Limb (tissue), 2 donors: ENCODE results near the gene TEX2.

ENCODE experiments used
- DNase-seq, 2 donors: peaks; one replicate each; pipeline ENCODE4 v3.0.0-alpha.2; 2016; ENCODE audit errors: extremely low spot score in 2 of 2

TEX2 gene

GRCh38 chr17:64158831-64159590, 104.0 kb downstream of the TEX2 start:
- DNase-seq: peak; percentile 24 to 52

GRCh38 chr17:64158406-64158805, 104.7 kb downstream of the TEX2 start:
- DNase-seq: no peak

- no peak for DNase-seq
Measured at GRCh38 chr17:64157669-64158180, 105.3 kb downstream of the TEX2 start.

- DNase-seq: no peak
Measured at GRCh38 chr17:64156670-64157069, 106.4 kb downstream of the TEX2 start.

- peak; percentile 46 to 62 for DNase-seq
Measured at GRCh38 chr17:64155751-64156544, 107.1 kb downstream of the TEX2 start.

- no peak for DNase-seq
Measured at GRCh38 chr17:64155129-64155528, 107.9 kb downstream of the TEX2 start.

- DNase-seq: no peak
Measured at GRCh38 chr17:64154717-64155116, 108.3 kb downstream of the TEX2 start.

- no peak for DNase-seq
Measured at GRCh38 chr17:64154313-64154695, 108.8 kb downstream of the TEX2 start.

- DNase-seq: no peak
Measured at GRCh38 chr17:64153565-64154312, 109.3 kb downstream of the TEX2 start.

- no peak for DNase-seq
Measured at GRCh38 chr17:64152428-64153125, 110.5 kb downstream of the TEX2 start.

- DNase-seq: no peak
Measured at GRCh38 chr17:64151016-64151368, 112.1 kb downstream of the TEX2 start.

GRCh38 chr17:64150237-64151015, 112.6 kb downstream of the TEX2 start:
- DNase-seq: no peak

- DNase-seq: no peak
Measured at GRCh38 chr17:64149196-64149595, 113.9 kb downstream of the TEX2 start.

GRCh38 chr17:64148699-64149098, 114.4 kb downstream of the TEX2 start:
- no peak for DNase-seq

- no peak for DNase-seq
Measured at GRCh38 chr17:64148017-64148631, 114.9 kb downstream of the TEX2 start.

GRCh38 chr17:64147110-64148016, 115.7 kb downstream of the TEX2 start:
- no peak for DNase-seq

- peak; percentile 64 to 80 for DNase-seq
Measured at GRCh38 chr17:64146418-64147109, 116.5 kb downstream of the TEX2 start.

- peak; percentile 94 to 100 for DNase-seq
Measured at GRCh38 chr17:64145751-64146417, 117.2 kb downstream of the TEX2 start.
